Esophagus squamous epithelium (tissue), 4 donors: Measurements from ENCODE around the gene RASSF3.

ENCODE experiments used
- CTCF ChIP-seq, 6 experiments: fragments of 450-650 bp in 4 of 6; fragments of 200-600 bp in 2 of 6; sonication (generic) in 2 of 6; IDR thresholded peaks; one replicate each; pipeline ENCODE4 v1.5.1; 2016 to 2019; ENCODE audit warnings: antibody characterized with exemption in 6 of 6, mild to moderate bottlenecking in 4 of 6, moderate library complexity in 4 of 6
- POLR2A ChIP-seq, 4 donors: fragments of 450-650 bp; IDR thresholded peaks; one replicate each; pipeline ENCODE4 v1.6.1; 2017; ENCODE audit warnings: antibody characterized with exemption in 4 of 4, mild to moderate bottlenecking in 4 of 4, moderate library complexity in 3 of 4

GRCh38 chr12:64681200-64682052 lies 71.1 kb downstream of the RASSF3 start:
- TF ChIP-seq CTCF (IDR thresholded peaks at IDR 0.05) (no peak), POLR2A (IDR thresholded peaks at IDR 0.05) (no peak)
